Measurements from ENCODE around the gene SLC6A9.
A peak's percentile ranks its signal among the peaks of the same experiment; 100 is the strongest.

SLC6A9 gene

GRCh38 chr1:44061857-44062256, 30.6 kb upstream of the SLC6A9 start:
- H3K4me3 Mint-ChIP-seq = no peak overlapping the region
- H3K4me1 Mint-ChIP-seq (ENCODE audit: low read depth) = peaks cover 4% of the 10 kb centered on the region
- no peaks in the 10 kb centered on the region for H3K36me3 Mint-ChIP-seq (ENCODE audit: low read depth)
- intact Hi-C loops (cut with micrococcal nuclease) = no loop called here
- no peak overlapping the region for H3K27ac Mint-ChIP-seq
- no peaks in the 10 kb centered on the region for H3K27me3 Mint-ChIP-seq
- H3K9me3 Mint-ChIP-seq = no peaks in the 10 kb centered on the region

GRCh38 chr1:44060830-44061267, 29.6 kb upstream of the SLC6A9 start:
- no peaks in the 10 kb centered on the region for H3K27me3 Mint-ChIP-seq
- peaks cover 4% of the 10 kb centered on the region for H3K4me1 Mint-ChIP-seq (ENCODE audit: low read depth)
- H3K36me3 Mint-ChIP-seq (ENCODE audit: low read depth) = no peaks in the 10 kb centered on the region
- H3K9me3 Mint-ChIP-seq = no peaks in the 10 kb centered on the region
- H3K27ac Mint-ChIP-seq = no peak overlapping the region
- intact Hi-C loops (cut with micrococcal nuclease) = no loop called here
- no peak overlapping the region for H3K4me3 Mint-ChIP-seq

- peaks cover 4% of the 10 kb centered on the region for H3K4me1 Mint-ChIP-seq (ENCODE audit: low read depth)
- H3K9me3 Mint-ChIP-seq = no peaks in the 10 kb centered on the region
- no peak overlapping the region for H3K4me3 Mint-ChIP-seq
- intact Hi-C loops (cut with micrococcal nuclease) = no loop called here
- no peak overlapping the region for H3K27ac Mint-ChIP-seq
- H3K27me3 Mint-ChIP-seq = no peaks in the 10 kb centered on the region
- H3K36me3 Mint-ChIP-seq (ENCODE audit: low read depth) = no peaks in the 10 kb centered on the region
Observed at GRCh38 chr1:44059664-44060355, 28.5 kb upstream of the SLC6A9 start.

- peaks cover 4% of the 10 kb centered on the region for H3K4me1 Mint-ChIP-seq (ENCODE audit: low read depth)
- no peak overlapping the region for H3K4me3 Mint-ChIP-seq
- no peaks in the 10 kb centered on the region for H3K36me3 Mint-ChIP-seq (ENCODE audit: low read depth)
- H3K27me3 Mint-ChIP-seq = no peaks in the 10 kb centered on the region
- no peak overlapping the region for H3K27ac Mint-ChIP-seq
- H3K9me3 Mint-ChIP-seq = no peaks in the 10 kb centered on the region
- intact Hi-C loops (cut with micrococcal nuclease) = no loop called here
Observed at GRCh38 chr1:44059212-44059611, 27.9 kb upstream of the SLC6A9 start.

GRCh38 chr1:44057293-44057692, 26.0 kb upstream of the SLC6A9 start:
- intact Hi-C loops (cut with micrococcal nuclease) = no loop called here
- H3K27me3 Mint-ChIP-seq = no peaks in the 10 kb centered on the region
- H3K4me3 Mint-ChIP-seq = no peak overlapping the region
- H3K9me3 Mint-ChIP-seq = no peaks in the 10 kb centered on the region
- no peaks in the 10 kb centered on the region for H3K4me1 Mint-ChIP-seq (ENCODE audit: low read depth)
- no peaks in the 10 kb centered on the region for H3K36me3 Mint-ChIP-seq (ENCODE audit: low read depth)
- H3K27ac Mint-ChIP-seq = no peak overlapping the region

- H3K4me3 Mint-ChIP-seq = no peak overlapping the region
- H3K27me3 Mint-ChIP-seq = no peaks in the 10 kb centered on the region
- no peaks in the 10 kb centered on the region for H3K36me3 Mint-ChIP-seq (ENCODE audit: low read depth)
- H3K4me1 Mint-ChIP-seq (ENCODE audit: low read depth) = peaks cover 8% of the 10 kb centered on the region
- intact Hi-C loops (cut with micrococcal nuclease) = no loop called here
- H3K9me3 Mint-ChIP-seq = no peaks in the 10 kb centered on the region
- no peak overlapping the region for H3K27ac Mint-ChIP-seq
Observed at GRCh38 chr1:44053394-44053793, 22.1 kb upstream of the SLC6A9 start.

GRCh38 chr1:44050261-44050660, 19.0 kb upstream of the SLC6A9 start:
- intact Hi-C loops (cut with micrococcal nuclease) = no loop called here
- H3K4me3 Mint-ChIP-seq = no peak overlapping the region
- peaks cover 22% of the 10 kb centered on the region for H3K4me1 Mint-ChIP-seq (ENCODE audit: low read depth)
- no peaks in the 10 kb centered on the region for H3K36me3 Mint-ChIP-seq (ENCODE audit: low read depth)
- H3K27ac Mint-ChIP-seq = no peak overlapping the region
- H3K27me3 Mint-ChIP-seq = peaks cover under 1% of the 10 kb centered on the region
- H3K9me3 Mint-ChIP-seq = no peaks in the 10 kb centered on the region

GRCh38 chr1:44049839-44050238, 18.6 kb upstream of the SLC6A9 start:
- Mint-ChIP-seq H3K9me3 (no peaks in the 10 kb centered on the region), H3K4me1 (ENCODE audit: low read depth) (peaks cover 24% of the 10 kb centered on the region), H3K27ac (no peak overlapping the region), H3K4me3 (no peak overlapping the region), H3K27me3 (peaks cover 1% of the 10 kb centered on the region), H3K36me3 (ENCODE audit: low read depth) (no peaks in the 10 kb centered on the region)
- intact Hi-C loops (cut with micrococcal nuclease) = loop anchor here (5.0 kb wide), 1 partner anchor 518 kb away; the partner anchor contains the start of gene PTPRF

GRCh38 chr1:44048532-44049215, 17.4 kb upstream of the SLC6A9 start:
- H3K27me3 Mint-ChIP-seq = peaks cover 1% of the 10 kb centered on the region
- H3K36me3 Mint-ChIP-seq (ENCODE audit: low read depth) = no peaks in the 10 kb centered on the region
- H3K4me1 Mint-ChIP-seq (ENCODE audit: low read depth) = peaks cover 24% of the 10 kb centered on the region
- H3K4me3 Mint-ChIP-seq = no peak overlapping the region
- intact Hi-C loops (cut with micrococcal nuclease) = loop anchor here (5.0 kb wide), 1 partner anchor 516 kb away; the partner anchor contains the start of gene PTPRF
- H3K9me3 Mint-ChIP-seq = no peaks in the 10 kb centered on the region
- H3K27ac Mint-ChIP-seq = peak overlapping the region; percentile 18

GRCh38 chr1:44047131-44047530, 15.9 kb upstream of the SLC6A9 start:
- peaks cover 24% of the 10 kb centered on the region for H3K4me1 Mint-ChIP-seq (ENCODE audit: low read depth)
- no peaks in the 10 kb centered on the region for H3K36me3 Mint-ChIP-seq (ENCODE audit: low read depth)
- peaks cover 4% of the 10 kb centered on the region for H3K27me3 Mint-ChIP-seq
- no peak overlapping the region for H3K4me3 Mint-ChIP-seq
- no peak overlapping the region for H3K27ac Mint-ChIP-seq
- no peaks in the 10 kb centered on the region for H3K9me3 Mint-ChIP-seq
- intact Hi-C loops (cut with micrococcal nuclease) = loop anchor here (5.0 kb wide), 1 partner anchor 515 kb away; the partner anchor contains the start of gene PTPRF

- Mint-ChIP-seq H3K9me3 (no peaks in the 10 kb centered on the region), H3K4me3 (no peak overlapping the region), H3K27me3 (peaks cover 4% of the 10 kb centered on the region), H3K27ac (no peak overlapping the region), H3K36me3 (ENCODE audit: low read depth) (no peaks in the 10 kb centered on the region), H3K4me1 (ENCODE audit: low read depth) (peaks cover 20% of the 10 kb centered on the region)
- intact Hi-C loops (cut with micrococcal nuclease) = loop anchor here (5.0 kb wide), 1 partner anchor 513 kb away; the partner anchor contains the start of gene PTPRF
Observed at GRCh38 chr1:44045064-44045463, 13.8 kb upstream of the SLC6A9 start.

- H3K4me3 Mint-ChIP-seq = no peak overlapping the region
- peaks cover 4% of the 10 kb centered on the region for H3K27me3 Mint-ChIP-seq
- no peak overlapping the region for H3K27ac Mint-ChIP-seq
- no peaks in the 10 kb centered on the region for H3K36me3 Mint-ChIP-seq (ENCODE audit: low read depth)
- no peaks in the 10 kb centered on the region for H3K9me3 Mint-ChIP-seq
- peaks cover 18% of the 10 kb centered on the region for H3K4me1 Mint-ChIP-seq (ENCODE audit: low read depth)
- intact Hi-C loops (cut with micrococcal nuclease) = no loop called here
Observed at GRCh38 chr1:44044071-44044801, 13.0 kb upstream of the SLC6A9 start.

- H3K27ac Mint-ChIP-seq = no peak overlapping the region
- no peak overlapping the region for H3K4me3 Mint-ChIP-seq
- H3K9me3 Mint-ChIP-seq = no peaks in the 10 kb centered on the region
- peaks cover 17% of the 10 kb centered on the region for H3K4me1 Mint-ChIP-seq (ENCODE audit: low read depth)
- intact Hi-C loops (cut with micrococcal nuclease) = no loop called here
- H3K36me3 Mint-ChIP-seq (ENCODE audit: low read depth) = no peaks in the 10 kb centered on the region
- H3K27me3 Mint-ChIP-seq = peaks cover 4% of the 10 kb centered on the region
Observed at GRCh38 chr1:44043176-44044070, 12.2 kb upstream of the SLC6A9 start.
